Activated CD4-positive, alpha-beta T cell treated with anti-CD3 and anti-CD28 coated beads, Interleukin-10, Interleukin-2, amounts not matched to agents 100 ng/mL and 50 ng/mL, durations not matched to agents 16 hours and 8 hours (primary cell): Measurements from ENCODE around the gene TRIM41.
"Not testable (repeated sequence)": the region's sequence is repeated elsewhere in the genome, so short reads cannot be mapped to it uniquely, and the experiment has no call there.

ENCODE experiments used
- DNase-seq: peaks from one replicate; pipeline ENCODE4 v3.0.0-alpha.2; 2020

Gene TRIM41

DNA sequence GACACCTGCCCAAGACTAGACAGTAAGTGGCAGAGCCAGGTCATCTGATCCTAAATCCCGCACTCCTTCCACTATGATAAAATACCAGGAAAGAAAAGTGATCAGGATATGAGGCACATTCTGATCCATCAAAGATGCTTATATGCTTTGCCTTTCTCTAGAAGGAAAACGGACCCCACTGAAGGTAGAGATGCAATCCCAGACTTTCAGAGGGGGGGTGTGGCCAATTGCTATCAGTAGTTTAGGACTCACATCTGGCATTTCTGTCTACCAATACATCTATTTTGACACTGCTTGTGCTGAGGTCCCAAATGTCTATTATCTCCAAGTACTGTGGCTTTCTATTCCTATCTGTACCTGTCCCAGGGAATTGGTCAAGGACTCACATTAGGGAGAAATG lies 36.2 kb downstream of the TRIM41 start:
- DNase-seq, result no peak

DNA sequence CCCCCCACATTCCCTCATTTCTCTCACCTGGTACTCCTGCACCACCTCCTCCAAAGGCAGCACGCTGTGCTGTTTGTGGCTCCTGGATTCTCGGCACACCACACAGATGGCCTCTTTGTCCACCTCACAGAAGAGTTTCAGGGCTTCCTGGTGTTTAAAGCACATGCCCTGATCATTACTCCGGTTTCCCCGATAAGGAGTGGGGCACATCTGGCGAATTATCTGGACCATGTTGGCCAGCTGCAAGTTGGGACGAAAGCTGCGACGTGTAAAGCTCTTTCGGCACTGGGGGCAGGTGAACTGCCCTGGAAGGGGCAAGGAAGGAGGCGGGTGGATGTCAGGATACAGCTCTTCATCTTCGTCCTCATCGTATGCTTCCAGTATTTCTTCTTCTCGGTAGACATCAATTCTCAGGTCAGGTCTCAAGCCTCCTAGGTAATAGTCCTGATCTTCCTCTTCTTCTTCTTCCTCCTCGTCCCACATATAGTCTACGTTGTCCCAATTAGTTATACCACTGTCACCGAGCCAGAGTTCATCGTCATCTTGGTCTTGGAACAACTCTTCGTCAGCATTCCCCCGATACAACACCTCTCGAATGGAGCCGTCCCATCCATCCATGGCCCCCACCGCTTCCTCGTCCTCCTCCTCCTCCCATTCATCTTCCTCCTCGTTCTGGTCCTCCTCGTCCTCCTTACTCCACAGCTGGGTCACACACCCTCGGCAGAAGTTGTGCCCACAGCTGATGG lies 37.1 kb downstream of the TRIM41 start:
- DNase-seq, result no peak

DNA sequence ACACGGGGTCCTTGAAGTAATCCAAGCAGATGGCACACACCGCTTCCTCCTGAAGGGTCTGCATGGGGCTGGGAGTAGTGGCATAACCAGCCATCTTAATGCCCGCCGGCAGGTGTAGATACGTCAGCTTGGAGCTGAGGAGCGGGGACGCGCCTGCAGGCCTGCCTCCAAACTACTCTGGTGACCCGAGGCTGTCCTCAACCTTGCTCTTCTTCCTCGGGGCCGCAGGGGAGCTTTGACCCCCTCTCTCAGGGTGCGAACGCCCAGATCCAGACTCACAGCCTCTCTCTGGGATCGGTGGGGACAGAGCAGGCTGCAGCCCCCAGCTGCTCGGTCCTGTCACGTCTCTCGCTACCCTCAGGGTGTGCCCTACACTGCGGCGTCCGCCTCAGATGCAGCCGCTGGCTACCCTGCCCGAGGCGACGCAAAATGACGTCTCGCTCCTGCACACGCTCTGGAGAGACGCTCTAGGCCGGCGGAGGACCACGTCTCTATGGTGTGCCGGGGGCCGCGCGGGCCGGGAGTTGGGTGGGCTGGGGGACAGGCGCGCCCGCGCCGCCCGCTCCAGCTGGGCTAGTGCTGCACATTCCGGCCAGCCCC lies 37.7 kb downstream of the TRIM41 start, which contains the start of gene TRIM52:
Gene TRIM52, minus strand, starts transcription at position 424 of the 600 bp plus-strand sequence. Its CDS starts 330 bp downstream, at position 94.
- peak; percentile 95 for DNase-seq

DNA sequence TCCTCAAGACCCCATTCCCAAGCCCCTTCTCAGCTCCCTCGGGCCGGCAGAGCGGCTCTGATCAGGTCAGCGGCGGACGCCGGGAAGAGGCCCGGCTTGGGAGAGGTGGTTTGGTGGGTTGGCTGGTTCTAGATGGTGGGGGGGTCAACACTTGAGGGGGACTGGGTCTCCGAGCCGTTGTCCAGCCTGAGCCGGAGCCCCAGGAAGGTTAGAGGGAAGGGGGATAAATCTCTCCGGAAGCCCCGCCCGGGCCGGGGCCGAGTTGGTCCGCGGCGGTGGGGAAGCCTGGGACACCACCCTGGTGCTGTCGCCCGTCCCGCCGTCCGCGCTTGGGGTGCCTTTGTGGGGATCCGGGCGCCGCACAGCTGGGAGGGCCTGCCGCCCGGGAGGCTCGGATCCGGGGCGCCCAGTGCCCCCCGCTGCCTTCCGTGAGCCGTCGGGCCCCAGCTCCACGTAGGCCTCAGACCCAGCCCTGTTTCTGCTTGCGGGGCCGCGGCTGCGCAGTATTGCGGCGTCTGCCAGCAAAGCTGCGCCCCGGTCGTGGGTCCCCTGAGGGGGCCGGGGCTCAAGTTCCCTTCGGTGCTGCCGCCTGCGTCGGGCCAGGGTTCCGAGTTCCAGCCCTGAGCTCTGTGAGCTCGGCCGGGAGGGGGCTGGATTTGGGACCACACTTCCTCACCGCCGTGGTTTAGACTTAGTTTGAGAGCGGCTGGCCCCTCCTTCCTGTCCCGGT lies 38.4 kb downstream of the TRIM41 start:
- DNase-seq, result peak; percentile 83

DNA sequence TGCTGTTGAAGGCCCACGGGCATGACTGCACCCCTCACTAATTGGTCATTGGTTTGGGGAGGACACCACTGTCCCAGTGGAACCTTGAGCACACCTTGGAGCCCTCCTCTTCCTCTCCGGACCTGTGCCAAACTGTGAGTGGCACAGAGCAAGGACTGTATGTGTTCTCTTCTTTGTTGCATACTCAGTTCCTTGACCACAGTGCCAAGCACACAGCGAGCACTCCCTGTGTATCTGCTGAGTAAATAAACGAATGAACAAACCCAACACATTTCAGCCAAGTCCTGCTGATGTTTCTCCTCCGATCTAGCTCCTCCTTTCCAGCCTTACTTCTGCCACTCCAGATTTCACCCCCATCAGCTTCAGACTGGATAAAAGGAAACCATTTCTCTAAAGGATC lies 40.6 kb downstream of the TRIM41 start:
- DNase-seq, result no peak

DNA sequence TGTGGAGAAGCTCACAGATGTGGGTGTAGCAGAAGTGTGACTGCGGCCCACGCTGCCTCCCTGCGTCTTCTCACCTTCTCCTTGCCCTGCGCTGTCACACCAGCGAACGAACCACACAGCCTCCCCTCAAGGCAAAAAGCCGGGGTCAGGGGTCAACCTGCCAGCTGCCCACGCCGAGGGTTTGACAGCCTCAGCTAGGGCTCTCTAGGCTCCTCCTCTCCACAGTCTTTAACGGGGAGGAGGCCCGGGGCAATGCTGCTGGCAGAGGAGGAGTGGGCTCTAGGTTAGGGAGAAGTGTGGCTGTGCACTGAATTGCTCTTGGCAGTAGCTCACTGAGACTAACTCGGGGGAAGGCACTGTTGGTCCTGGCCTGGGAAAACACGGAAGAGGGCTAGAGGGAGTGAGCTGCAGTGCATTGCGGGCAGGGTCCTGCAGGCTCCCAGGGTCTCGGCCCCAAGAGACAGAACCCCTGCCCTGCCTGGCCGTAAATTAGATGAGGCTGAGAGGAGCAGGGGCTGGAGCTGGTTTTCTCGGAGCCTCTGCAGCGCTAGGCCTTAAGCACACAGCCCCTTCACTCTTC lies 42.1 kb downstream of the TRIM41 start:
- DNase-seq, result no peak

DNA sequence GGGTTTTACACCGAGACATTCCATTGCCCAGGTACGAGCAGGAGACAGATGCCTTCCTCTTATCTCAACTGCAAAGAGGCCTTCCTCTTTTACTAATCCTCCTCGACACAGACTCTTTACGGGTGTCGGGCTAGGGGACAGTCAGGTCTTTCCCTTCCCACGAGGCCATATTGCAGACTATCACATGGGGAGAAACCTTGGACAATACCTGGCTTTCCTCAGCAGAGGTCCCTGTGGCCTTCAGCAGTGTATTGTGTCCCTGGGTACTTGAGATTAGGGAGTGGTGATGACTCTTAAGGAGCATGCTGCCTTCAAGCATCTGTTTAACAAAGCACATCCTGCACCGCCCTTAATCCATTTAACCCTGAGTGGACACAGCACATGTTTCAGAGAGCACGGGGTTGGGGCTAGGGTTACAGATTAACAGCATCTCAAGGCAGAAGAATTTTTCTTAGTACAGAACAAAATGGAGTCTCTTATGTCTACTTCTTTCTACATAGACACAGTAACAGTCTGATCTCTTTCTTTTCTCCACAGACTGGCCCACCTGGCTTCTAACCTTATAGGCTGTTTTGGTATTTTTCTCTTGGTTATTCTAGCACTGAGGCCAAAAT lies 44.3 kb downstream of the TRIM41 start:
- DNase-seq, result not testable (repeated sequence)

DNA sequence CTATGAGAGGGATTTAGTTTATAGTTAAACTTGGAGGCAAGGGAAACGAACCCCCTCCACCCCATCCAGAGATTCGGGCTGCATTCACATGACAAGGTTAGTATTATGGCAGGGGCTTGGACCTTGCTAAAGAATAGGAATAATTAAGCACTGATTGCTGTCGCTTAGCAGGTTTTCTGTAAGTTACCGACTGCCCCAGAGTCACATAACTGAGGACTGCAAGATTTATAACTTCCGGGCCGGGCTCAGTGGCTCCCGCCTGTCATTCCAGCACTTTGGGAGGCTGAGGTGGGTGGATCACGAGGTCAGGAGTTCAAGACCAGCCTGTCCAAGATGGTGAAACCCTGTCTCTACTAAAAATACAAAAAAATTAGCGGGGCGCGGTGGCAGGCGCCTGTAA lies 44.8 kb downstream of the TRIM41 start:
- not testable (repeated sequence) for DNase-seq

DNA sequence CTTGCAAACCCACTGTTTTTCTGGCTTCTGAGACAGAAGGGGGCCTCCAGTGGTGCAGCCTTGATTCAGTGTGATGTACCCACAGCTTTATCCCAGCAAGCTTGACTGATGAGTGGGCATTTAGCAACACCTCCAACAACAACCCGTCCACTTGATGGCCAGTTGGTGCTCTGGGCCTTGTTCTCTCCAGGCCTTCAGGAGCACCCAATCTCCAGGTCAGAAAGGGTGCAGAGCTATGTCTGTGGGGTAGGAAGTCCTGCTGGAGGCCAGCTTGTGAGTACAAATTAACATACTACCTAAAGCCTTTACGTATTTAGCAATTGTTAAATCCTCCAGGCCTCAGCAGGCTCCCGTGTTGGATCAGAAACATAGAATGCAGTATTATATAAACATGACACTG lies 48.0 kb downstream of the TRIM41 start:
- DNase-seq, result no peak

DNA sequence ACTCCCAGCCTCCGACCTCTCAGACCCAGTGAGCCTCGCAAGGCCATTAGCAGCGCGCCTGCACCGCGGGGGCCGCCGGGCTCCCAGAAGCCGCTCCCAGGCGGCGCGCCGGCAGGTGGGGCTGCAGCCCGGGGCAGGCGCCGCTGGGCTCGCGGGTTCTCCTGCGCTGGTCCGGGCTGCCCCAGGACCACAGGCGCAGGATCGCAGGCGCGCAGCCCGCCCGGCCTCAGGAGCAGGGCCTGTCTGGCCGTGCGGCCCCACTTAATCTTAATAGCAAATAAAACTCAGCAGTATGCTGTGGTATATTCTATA lies 50.3 kb downstream of the TRIM41 start:
- DNase-seq, result not testable (repeated sequence)

DNA sequence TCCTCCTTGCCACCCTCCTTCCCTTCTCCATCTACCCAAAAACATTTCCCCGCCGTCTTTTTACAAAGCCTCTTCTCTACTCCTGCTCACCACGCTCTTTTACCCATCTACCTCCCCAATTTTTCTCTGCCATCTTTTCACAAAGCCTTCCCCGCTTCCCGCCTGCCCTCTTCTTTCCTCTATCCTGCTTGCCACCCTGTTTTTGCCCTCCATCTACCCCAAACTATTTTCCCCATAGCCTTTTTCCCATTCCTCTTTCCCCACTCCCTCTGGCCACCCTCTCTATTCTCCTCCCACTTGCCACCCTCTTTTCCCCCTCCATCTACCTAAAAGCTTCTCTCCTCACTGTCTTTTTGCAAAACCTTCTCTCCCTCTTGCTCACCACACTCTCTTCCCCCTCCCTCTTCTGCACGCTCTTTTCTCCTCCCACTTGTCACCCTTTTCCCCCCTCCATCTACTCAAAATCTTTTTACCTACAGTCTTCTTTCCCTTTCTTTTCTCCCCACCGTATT lies 57.2 kb downstream of the TRIM41 start:
- no peak for DNase-seq

DNA sequence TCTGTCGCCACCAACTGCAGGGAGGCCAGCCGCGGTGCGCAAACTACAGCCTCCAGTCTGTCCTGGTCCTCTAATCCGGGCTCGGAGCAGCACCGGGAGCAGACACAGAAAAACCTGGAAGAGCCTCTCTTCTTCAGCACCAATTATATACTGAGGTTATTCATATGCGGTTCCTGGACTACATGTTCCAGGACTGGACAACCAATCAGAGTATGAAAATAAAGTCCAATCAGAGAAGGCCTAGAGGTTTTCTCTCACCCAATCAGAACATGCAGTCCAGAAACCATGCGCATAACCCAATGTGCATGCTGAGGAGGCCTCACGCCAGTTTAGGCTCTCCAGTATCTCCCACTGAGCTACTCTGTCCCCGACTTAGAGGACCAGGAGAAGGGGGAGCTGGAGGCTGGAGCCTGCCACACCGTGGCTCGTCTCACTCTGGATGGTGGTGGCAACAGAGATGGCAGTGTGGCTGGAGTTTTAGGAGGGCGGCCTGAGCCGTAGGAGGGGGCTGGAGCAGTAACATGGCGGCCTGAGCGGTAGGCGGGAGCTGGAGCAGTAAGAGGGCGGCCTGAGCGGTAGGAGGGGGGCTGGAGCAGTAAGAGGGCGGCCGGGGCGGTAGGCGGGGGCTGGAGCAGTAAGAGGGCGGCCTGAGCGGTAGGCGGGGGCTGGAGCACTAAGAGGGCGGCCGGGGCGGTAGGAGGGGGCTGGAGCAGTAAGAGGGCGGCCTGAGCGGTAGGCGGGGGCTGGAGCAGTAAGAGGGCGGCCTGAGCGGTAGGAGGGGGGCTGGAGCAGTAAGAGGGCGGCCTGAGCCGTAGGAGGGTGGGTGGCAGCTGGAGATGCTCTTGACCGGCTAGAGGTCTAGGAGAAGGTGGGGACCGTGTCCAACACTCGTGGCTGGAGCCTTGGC lies 58.2 kb downstream of the TRIM41 start:
- DNase-seq, result no peak

DNA sequence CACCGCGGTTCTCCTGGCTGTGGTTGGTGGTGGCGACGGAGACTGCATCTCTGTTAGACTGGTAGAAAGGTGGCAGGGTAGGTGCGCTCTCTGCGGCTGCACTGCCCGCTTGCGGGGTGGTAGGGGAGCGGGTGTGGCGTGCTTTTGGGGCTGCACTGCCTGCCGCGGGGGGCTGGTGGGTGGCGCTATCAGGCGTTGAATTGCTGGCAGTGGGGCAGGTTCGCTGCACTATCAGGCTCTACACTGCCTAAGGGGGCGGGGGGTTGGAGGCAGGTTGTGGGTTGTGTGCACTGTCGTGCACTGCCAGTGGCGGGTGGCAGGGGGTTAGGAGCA lies 58.9 kb downstream of the TRIM41 start:
- no peak for DNase-seq

DNA sequence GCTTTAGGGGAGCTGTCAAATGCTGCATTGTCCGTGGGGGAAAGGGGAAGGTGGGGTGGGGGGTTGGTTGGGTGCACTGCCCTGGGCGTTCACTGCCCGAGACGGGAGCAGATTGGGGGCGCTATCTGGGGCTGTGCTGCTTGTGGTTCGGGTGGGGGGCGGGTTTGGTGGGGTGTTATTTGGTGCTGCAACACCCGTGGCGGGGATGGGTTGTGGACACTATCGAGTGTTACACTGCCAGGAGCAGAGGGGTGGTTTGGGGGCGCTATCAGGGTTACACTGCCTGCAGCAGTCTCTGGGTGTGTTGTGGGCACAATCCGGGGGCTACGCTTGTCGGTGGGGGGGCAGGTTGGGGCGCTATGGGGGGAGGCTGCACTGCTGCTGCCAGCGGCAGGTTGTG lies 59.3 kb downstream of the TRIM41 start:
- not testable (repeated sequence) for DNase-seq

DNA sequence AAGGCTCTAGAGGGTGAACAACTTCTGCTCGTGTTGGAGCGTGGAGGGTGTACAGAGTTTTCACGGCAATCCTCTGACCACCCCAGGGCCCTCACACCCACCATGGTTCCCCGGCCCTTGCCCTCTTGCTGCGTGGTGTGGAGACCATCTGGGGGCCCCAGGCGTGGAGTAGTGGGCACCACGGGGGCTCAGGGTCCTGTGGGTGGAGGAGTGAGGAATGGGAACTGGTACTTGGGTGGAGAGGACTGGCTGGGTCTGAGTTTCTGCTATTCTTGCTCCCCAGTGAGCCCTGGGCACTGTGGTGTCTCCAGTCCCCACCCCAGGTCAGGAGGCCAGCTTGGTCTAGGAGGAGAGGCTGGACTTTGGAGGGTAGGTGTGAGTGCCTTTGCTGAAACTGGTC lies 59.8 kb downstream of the TRIM41 start:
- DNase-seq, result no peak

DNA sequence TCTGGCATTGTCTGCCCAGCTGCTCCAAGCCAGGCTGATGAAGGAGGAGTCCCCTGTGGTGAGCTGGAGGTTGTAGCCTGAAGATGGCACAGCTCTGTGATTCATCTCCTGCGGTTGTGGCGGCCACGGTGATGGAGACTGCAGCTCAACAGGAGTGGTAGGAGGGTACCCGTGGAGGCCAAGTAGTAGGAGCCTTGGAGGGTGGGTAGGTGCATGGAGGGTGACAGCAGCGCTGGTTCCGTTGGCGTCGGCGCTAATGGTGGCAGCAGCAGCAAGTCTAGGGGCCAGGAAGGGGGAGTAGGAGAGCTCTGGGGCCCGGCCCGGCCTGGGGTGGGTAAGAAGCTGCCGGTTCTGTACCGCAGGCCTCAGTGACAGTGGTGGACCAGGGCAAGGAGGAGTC lies 60.3 kb downstream of the TRIM41 start:
- no peak for DNase-seq

DNA sequence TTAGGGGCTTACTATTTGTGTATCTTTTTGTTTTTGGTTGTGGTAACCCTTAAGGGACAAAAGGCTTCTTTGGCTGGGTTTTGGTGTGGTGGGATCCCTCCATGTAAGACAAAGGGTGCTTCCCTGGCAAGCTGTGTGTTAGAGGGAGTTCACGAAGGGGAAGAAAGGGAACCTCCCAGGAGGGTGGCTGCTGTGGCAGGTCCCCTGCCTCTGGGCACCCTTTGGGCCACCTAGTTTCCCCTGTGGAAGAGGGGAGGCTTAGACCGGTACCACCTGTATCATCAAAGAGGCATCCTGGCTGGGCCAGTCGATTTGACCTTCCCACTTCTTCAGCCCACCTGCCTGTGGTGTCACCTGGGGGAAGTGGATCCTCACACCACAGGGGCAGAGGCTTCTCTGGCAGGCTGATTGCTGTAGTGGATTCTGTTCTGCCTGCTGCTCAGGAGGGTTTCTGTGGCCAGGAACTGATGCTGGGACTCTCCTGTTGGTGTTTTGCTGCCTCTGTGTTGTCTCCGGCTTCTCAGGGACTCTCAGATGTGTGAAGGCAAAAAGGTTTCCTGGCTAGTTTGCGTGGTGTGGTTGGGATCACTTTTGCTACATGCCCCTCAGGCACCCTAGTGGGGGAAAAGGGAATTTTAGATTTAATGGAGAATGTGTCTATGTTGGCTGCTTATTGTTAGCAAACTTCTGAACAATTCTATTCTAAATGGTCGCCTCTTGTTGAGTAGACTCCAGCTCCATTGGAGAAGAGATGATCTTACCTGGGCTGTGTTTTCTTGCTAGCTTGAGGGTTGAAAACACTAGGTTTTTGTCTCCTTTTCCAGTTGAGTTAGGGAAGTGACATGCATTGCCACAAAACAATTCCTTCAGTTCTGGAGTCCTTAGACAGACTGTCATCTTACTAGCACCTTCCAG lies 61.0 kb downstream of the TRIM41 start:
- not testable (repeated sequence) for DNase-seq
